Activated CD4-positive, alpha-beta T cell treated with anti-CD3 and anti-CD28 coated beads, Interleukin-2, amount 50 U/mL, for 24 hours (primary cell): ENCODE results near the gene PTPRU.

Source experiments
- DNase-seq, 2 donors: peaks; one replicate each; pipeline ENCODE4 v3.0.0-alpha.2; 2020; ENCODE audit warnings: low read depth in 1 of 2, low spot score in 1 of 2

Gene PTPRU

GRCh38 chr1:29264773-29265389, 28.6 kb downstream of the PTPRU start:
- DNase-seq, result no peak

GRCh38 chr1:29266912-29267311, 30.6 kb downstream of the PTPRU start:
- DNase-seq, result no peak

- no peak for DNase-seq
These were observed 31.2 kb downstream of the PTPRU start for GRCh38 chr1:29267321-29268070.

- no peak for DNase-seq
These were observed 33.1 kb downstream of the PTPRU start for GRCh38 chr1:29269382-29269781.

- DNase-seq, result no peak
These were observed 34.7 kb downstream of the PTPRU start for GRCh38 chr1:29270929-29271521.

- no peak for DNase-seq
These were observed 35.4 kb downstream of the PTPRU start for GRCh38 chr1:29271724-29272123.

- no peak for DNase-seq
These were observed 36.0 kb downstream of the PTPRU start for GRCh38 chr1:29272147-29272907.

- no peak for DNase-seq
These were observed 39.1 kb downstream of the PTPRU start for GRCh38 chr1:29275435-29275834.

GRCh38 chr1:29278124-29278523, 41.8 kb downstream of the PTPRU start:
- DNase-seq, result no peak

- DNase-seq, result no peak
These were observed 43.1 kb downstream of the PTPRU start for GRCh38 chr1:29279406-29279805.

GRCh38 chr1:29279951-29280391, 43.6 kb downstream of the PTPRU start:
- no peak for DNase-seq

GRCh38 chr1:29280409-29281131, 44.2 kb downstream of the PTPRU start:
- no peak for DNase-seq

GRCh38 chr1:29281571-29281970, 45.2 kb downstream of the PTPRU start:
- DNase-seq, result no peak

- no peak for DNase-seq
These were observed 46.0 kb downstream of the PTPRU start for GRCh38 chr1:29282135-29282923.

- DNase-seq, result no peak
These were observed 46.8 kb downstream of the PTPRU start for GRCh38 chr1:29282924-29283803.

GRCh38 chr1:29283804-29284195, 47.5 kb downstream of the PTPRU start:
- no peak for DNase-seq

GRCh38 chr1:29284286-29284960, 48.1 kb downstream of the PTPRU start:
- no peak for DNase-seq

GRCh38 chr1:29284961-29285560, 48.7 kb downstream of the PTPRU start:
- DNase-seq, result no peak
